GM21825 (cell line): ENCODE results near the gene OR1I1.

Experiments used
- ATAC-seq: cut with Tn5 transposase; IDR thresholded peaks from one replicate; pipeline ENCODE4 v1.9.1; 2021; ENCODE audit warnings: mild to moderate bottlenecking, moderate library complexity; ENCODE audit not compliant: unreplicated experiment

The OR1I1 gene

DNA sequence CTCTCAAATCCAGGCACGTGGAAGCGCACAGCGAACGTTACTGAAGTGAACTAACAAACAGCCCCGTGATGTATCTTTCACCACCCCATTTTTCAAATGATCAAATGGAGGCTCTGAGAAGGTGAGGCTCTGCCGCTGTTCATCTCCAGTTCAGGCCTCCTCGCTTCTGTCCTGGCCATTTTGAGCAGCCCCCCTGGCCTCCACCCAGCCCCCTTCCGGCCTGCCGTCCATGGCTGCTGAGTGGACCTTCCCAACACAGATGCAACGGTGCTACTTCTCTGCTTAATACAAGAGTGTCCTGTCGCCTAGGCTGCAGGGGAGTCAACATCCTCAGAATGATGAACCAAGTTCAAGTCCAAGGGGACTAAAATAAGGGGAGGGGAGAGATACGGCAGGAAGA lies 34.8 kb downstream of the OR1I1 start:
- ATAC-seq = no peak

DNA sequence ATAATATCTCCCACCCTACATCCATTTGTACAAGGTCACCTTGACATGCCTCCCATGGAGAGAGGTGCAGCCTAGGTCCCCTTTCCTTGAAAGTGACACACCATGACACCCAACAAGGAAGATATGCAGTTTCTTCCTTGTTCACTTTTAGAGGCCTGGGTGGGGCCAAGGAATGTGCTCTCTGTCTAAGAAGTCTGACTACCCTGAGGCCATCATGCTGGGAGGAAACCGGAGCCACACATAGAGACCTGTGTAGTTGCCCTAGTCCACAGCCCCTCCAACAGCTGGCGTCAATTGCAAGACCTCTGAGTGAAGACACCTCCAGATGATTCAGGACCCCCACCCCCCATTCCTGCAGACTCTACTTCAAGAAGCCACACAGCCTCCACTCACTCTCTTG lies 36.2 kb downstream of the OR1I1 start:
- no peak for ATAC-seq

DNA sequence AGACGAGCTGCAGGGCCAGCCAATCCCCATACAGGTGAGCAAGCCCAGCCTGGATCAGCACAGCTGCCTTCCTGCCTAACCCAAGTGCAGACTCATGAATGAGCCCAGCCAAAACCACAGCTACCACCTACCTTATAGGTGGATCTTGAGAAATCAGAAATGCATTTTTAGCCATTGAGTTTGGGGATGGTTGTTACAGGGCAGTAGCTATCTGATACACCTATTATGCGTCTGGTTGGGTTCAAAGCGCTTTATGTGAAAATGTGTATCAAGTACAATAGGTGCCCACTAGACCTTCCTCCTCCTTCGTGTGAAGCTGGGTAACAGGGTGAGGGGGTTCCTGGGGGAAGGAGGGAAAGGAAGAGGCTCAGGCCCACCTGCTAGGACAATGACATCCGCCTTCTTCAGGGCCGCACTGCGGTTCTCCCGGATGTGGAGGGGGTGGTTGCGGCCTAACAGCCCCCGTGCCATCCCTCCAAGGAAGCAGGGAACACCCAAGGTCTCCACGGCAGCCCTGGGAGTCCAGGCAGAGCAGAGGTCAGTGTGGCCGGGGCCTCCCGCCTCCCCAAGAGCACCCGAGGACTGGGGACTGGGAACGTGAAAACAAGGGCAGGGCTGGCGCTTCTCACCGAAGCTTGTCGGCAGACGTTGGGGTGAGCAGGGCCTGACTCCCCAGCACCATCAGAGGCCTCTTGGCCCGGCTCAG lies 36.9 kb downstream of the OR1I1 start:
- ATAC-seq = no peak

DNA sequence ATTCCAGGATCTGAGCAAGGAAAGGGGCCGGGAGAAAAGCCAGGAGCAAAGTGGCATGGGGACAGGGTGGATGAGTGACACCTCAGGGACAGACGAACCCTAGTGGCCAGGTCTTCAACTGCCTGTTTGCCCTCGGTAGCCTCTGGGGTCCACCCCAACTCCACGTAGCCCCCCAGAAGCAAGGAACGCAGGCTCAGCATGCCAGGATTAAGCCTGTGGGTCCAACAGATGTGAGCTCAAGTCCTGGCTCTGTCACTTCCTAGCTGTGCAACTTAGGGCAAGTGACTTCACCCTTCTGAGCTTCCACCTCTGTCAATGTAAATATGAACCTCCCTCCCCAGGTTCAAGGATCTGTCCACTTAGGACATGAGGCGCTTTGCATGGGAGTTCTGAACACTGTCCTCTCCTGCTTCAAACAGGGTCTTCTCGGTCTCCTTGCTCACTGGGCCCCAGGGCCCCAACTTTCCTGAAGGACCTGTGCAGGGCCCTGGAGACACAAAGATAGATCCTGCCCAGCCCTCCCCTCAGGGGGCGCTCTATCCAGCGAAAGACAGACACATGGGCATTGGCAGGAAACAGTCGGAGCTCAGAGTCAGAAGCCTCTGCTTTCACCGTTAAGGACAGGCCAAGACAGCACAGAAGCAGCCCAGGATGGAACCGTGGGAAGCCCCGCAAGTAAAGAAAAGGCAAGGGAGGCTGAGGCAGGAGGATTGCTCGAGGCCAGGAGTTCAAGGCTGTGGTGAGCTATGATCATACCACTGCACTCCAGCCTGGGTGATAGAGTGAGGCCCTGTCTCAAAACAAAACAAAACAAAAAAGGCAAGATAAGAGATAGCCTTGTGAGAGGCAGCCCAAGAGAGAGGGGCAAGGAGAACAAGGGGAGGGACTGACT lies 38.4 kb downstream of the OR1I1 start:
- ATAC-seq = no peak

DNA sequence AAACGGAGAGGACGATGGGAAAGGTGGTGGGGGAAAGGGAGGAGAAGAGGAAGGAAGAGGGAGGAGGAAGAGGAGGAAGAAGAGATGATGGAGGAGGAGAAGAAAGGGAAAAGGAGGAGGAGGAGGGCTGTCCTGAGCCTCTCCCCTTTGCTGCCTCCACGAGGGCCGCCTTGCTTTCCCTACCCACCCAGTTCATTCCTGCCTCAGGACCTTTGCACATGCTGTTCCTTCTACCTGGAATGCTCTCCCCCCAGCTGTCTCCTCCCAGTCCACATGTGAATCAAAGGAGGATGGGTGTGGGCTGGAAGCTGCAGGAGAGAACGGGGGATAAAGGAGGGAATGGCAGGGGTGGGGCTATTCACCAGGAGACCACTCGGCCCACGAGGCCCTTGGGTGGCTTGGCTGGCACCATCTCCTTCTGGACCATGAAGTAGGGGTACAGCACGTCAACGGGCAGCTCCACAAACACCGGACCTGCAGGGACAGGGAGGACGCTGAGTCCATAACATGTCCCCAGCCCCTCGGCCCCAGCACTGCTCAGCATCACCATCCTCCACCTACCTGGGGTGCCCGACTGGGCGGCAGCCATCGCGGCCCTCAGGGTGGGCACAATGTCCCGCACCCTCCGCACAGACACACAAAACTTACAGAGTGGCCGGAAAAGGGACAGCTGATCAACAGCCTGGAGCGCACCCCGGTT lies 40.5 kb downstream of the OR1I1 start:
- ATAC-seq = no peak

DNA sequence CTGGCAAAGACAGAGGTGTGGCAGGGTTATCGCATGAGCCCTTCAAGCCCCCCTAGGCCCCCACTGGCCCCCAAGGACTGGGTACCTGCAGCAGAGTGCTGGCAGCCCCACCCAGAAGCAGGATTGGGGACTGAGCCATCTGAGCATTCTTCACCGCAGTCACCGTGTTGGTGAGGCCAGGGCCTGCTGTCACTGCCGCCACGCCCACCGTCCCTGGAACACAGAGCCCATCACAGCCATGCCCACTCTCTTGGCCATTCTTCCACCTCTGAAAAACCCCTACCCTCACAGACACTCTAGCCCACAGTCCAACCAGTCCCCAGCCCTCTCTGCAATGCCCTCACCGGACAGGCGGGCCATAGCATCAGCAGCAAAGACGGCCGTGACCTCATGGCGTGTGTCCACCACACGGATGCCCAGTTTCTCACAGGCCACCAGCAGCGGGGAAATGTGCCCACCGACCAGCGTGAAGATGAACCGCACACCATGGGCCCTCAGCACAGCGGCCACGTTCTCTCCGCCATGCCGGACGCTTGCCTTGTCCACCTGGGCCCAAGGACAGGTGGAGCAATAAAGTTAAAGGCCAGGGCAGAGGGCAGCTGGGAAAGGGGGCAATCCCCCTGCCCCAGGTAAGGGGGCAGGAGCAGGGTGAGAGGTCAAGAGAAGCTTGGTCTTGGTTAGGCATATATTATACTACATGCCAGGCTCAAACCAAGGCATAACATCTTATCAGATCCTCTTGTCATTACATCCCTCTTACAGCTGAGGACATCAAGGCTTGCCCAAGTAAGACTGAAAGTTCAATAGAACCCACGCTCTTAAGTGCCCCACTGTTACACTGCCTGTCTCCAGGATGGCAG lies 41.2 kb downstream of the OR1I1 start:
- ATAC-seq = no peak

DNA sequence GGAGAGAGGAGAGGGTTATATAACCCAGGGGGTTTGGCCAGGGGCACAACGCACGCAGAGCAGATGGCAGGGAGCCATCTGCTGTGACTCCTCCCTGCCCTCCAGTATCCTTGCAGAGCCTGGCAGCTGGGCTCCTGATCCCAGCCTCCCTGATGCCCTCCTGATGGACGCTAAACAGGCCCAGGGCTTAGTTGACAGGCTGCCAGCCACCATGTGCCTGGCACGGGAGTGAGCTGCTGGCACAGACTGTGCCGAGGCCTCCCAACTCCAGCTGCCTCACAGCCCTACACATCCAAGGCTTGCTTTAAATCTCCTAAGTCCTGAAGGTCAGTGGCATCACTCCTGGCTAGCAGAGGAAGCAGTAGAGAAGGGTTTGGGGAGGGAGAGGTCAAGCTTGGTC lies 41.9 kb downstream of the OR1I1 start:
- no peak for ATAC-seq

DNA sequence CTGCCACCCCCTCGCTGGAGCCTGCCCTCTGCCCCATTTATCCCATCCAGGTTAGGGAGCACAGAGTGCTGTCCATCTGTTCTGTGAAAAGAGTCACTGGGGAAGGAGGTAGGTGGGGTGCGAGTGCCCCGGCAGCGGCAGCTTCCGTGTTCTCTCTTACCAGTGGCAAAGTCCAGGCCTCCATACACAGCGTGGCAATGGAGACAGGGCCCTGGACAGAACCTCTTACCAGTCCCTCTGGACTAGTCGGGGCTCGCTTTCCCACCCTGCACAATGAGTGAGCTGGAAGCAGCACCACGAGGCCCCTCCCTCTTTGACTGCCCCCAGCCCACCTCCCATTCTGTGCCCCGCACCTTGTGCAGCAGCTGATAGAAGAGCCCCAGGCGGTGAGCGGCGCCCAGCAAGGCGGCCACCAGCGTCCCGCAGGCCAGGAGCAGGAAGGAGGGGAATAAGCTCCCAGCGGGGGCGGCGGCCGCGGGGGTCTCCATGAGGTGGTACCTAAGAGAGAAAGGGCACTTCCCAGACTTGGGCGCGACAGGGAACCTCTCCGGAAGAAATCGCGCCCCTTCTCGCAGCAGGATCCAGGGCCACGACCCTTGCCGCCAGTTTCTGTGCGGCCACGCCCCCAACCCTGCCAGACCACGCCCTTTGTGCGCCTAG lies 42.7 kb downstream of the OR1I1 start:
- ATAC-seq = peak; percentile 4

DNA sequence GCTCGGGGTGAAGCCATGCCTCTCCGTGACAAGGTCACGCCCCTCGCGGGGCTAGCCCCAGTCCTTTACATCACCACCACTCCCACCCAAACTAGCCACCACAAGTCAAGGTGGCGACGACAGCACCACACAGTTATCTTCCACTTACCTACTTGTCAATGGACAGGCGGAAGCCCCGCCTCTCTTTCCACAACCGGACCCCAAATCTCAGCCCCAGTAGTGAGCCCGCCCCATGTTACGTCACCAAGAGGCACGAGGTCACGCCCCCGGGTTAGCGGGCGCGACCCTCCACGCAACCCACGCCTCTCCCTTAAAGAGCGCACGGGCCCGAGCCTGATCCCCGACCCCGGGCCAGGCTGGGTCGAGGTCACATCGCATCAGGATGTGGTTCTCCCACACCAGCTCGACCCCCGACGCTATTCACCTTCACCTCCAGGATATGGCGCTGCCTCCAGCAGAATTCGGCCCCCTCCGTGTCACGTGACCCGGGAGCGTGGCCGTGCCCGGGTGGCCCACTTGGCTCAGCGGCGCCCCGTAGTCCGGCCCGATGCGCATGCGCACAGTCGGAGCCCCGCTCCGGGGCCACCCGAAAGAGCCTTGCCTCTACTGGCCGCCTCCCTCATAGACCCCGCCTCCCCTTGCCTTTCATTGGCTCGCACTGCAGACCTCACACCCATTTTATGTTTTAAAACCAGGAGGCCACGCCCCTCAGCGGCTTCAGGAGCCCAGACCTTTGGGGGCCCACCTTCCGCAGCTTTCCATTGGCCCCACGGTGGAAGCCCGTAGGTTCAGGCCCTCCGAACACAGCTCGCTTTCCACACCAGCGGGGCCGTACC lies 43.4 kb downstream of the OR1I1 start:
- peak; percentile 60 for ATAC-seq

DNA sequence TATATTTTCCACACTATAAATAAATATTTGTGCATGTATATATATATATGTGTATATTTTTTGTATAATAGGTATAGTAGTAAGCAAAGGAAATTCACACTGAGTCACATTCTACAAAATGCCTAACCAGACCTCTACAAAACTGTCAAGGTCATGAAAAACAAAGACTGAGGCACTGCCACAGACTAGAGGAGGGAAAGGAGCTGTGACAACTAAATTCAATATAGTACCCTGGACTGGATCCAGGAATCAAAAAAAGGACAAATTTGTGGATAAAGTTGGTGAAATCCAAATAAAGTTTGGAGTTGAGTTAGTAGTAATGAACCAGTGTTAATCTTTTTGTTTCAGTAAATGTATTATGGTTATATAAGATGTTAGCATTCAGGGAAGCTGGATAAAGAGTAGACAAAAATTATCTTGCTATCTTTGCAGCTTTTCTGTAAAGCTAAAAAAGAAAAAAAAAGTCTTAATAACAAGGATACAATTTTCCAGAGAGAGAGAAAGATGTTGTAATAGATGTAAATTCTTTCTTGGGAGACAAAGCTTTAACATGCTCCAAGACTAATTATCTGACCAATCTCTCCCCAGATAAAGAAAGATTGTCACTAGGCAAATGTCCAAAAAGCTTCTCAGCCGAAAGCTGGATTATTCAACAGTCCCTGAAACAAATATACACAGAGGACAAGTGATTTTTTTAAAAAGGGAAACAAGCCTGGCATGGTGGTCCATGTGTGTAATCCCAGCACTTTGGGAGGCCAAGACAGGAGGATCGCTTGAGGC lies 44.3 kb downstream of the OR1I1 start:
- ATAC-seq = no peak

DNA sequence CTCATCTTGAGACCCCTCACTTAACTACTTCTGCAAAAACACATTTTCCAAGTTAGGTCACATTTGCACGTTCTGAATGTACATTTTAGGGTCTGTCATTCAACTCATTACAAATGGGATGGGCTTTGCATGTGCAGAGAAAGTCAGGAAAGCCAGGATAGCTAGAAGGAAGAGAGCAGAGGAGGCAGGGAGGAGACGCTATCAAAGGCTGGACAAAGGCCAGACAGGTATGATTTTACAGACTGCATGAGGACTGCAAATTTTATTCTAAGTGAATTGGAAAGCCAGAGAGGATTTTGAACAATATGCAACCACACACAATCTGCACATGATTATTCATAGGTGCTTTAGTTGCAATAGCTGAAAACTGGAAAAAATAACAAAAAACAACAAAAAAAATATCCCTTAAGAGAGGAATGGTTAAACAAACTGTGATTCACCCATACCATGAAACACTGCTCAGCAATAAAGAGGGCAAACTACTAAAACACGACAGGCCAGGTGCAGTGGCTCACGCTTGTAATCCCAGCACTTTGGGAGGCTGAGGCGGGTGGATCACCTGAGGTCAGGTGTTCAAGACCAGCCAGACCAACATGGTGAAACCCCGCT lies 46.3 kb downstream of the OR1I1 start:
- no peak for ATAC-seq

DNA sequence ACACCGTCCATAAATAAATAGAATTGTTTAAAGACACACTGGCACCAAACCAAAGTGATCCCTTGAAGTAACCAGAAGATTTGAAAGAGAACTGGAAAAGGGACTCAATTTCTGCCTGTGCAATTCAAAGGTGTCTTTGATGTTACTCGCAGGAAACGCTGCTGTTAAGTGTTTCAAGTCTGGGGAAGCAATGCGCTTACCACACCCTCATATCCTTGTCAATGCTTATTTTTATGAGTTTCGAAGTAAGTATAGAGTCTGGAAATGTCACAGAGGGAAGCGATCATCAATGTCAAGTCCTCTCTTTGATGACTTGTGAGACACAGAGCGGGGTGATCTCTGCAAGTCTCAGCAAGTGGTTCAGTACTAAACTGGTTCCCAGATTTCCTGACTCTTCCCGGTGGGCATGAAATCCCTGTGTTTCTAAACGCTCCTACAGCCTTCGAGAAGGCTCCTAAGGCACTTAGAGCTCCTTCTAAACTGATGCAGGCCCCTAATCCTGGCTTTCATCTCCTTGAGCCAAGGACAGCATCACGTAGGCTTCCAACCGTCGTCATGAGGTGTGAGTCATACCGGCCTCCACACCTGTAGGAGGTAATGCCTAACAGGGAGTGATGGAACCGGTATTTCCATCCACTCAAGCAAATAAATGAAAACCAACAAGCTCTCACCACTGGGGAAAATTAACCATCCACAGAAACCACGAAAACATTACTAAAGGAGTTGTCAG lies 48.0 kb downstream of the OR1I1 start:
- no peak for ATAC-seq

DNA sequence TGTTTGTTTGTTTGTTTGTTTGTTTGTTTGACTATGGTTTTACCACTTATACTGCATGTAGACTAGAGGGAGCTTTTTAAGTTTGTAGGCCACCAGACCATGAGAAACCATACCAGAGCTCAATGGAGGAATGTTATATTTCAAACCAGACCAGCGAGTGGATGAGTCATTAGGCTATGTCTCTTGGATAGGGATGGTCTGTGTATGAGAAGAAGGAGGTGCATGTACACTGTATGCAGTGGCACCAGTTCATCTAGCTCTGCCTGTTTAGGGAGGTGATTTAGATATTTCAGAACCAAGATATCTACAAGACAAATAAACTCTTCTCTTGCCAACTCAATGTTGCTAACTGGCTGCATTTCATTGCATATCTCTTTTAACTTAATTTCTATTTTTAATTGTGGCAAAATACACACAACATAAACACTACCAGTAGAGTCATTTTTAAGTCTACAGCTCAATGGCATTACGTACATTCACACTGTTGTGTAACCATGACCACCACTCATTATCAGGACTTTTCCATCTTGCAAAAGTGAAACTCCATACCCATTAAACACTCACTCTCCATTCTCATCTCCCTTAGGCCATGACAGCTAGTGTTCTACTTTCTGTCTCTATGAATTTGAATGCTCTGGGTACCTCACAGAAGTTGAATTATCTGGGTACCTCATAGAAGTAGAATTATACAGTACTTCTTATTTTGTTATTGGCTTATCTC lies 54.4 kb downstream of the OR1I1 start:
- no peak for ATAC-seq

DNA sequence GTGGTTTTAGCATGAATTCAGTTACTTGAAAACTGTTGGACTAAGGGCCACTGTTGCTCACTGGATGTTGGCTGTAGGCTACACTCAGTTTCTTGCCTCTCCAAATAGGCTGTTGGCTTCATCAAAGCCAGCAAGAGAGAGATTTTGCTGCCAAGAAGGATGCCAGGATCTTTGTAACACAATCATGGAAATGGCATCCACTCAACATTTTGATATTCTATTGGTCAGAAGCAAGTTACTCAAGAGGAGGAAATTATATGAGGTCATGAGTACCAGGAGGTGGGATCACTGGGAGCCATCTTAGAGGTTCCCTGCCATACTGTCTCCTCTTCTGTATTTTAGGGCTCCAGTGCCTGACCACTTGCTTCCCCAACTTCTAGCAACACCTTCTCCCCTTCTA lies 55.8 kb downstream of the OR1I1 start:
- no peak for ATAC-seq

DNA sequence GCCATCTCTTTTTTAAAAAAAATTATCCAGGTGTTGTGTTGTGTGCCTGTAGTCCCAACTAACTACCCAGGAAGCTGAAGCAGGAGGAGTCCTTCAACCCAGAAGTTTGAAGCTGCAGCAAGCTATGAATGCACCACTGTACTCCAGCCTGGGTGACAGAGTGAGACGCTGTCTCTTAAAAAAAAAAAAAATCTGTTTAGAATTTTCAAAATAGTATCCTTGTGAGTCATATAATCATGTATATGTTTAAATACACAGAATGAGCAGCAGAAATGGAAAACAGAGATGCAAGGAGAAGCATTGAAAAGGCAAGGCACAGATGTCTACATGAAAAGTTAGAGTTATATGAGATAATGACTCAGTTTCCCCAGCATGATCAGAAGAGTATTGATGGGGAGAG lies 56.4 kb downstream of the OR1I1 start:
- no peak for ATAC-seq

DNA sequence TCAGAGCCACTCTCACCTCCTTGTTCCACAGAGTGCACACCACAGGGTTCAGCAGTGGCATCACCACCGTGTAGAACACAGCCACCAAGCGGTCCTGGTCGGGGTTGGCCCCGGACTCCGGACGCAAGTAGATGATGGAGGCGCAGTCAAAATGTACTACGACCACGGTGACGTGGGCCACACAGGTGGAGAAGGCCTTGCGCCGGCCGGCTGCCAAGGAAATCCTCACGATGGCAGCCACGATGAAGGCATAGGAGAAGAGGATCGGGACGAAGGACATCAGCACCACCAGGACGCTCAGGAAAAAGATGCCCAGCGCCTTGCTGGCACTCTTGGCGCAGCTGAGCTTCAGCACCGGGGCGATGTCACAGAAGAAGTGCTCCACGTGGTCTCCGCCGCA lies 59.1 kb downstream of the OR1I1 start:
- ATAC-seq = no peak

DNA sequence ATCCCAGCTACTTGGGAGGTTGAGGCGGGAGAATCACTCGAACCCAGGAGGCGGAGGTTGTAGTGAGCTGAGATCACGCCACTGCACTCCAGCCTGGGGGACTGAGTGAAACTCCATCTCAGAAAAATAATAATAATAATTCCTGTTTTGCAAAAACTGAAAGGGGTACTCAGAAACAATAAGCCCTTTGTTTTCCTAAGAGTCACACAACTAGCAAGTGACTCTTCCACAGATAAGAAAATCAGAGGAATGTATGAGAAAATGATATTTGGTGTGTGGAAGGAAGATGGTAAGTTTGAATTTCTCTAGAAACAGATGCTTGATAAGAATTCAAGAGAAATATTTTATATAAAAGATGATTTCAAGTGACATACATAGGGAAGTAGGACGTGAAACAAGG lies 60.3 kb downstream of the OR1I1 start:
- ATAC-seq = no peak
